Loucy (cell line): ENCODE results near the gene DEFB118.

ENCODE experiments used
- EZH2phosphoT487 ChIP-seq: fragments of 200-600 bp; IDR thresholded peaks from 2 replicates; pipeline ENCODE4 v1.6.1; 2018; ENCODE audit warnings: antibody characterized with exemption, mild to moderate bottlenecking, moderate library complexity, borderline replicate concordance
- TF ChIP-seq, protein P1 (sequence below): fragments of 200-600 bp; sonication (generic); conservative IDR thresholded peaks from 2 replicates; pipeline ENCODE4 v1.5.1; 2014; ENCODE audit warnings: mild to moderate bottlenecking, antibody characterized with exemption, low read length

- TF ChIP-seq, protein P1, sequence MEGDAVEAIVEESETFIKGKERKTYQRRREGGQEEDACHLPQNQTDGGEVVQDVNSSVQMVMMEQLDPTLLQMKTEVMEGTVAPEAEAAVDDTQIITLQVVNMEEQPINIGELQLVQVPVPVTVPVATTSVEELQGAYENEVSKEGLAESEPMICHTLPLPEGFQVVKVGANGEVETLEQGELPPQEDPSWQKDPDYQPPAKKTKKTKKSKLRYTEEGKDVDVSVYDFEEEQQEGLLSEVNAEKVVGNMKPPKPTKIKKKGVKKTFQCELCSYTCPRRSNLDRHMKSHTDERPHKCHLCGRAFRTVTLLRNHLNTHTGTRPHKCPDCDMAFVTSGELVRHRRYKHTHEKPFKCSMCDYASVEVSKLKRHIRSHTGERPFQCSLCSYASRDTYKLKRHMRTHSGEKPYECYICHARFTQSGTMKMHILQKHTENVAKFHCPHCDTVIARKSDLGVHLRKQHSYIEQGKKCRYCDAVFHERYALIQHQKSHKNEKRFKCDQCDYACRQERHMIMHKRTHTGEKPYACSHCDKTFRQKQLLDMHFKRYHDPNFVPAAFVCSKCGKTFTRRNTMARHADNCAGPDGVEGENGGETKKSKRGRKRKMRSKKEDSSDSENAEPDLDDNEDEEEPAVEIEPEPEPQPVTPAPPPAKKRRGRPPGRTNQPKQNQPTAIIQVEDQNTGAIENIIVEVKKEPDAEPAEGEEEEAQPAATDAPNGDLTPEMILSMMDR: no peak
- no peak for TF ChIP-seq EZH2phosphoT487
These were observed 5.9 kb downstream of the DEFB118 start for GRCh38 chr20:31374346-31374745.
